Right cardiac atrium (tissue), 5 donors: ENCODE results near the gene ADK. TPM values are rescaled to one million over a fixed set of nuclear protein-coding genes. Genes with fewer than 3 reads are reported as not detected.

ENCODE experiments used
- ATAC-seq, 2 donors: fragments of 200-7000 bp; cut with Tn5 transposase; one replicate each; pipeline versions ENCODE4 v1.8.0 to v1.9.1; 2020; ENCODE audit warnings: moderate library complexity in 2 of 2, mild to moderate bottlenecking in 1 of 2
- DNase-seq, 3 donors: peaks; one replicate each; pipeline ENCODE4 v3.0.0-alpha.2; 2020
- H3K27ac ChIP-seq: one replicate; pipeline ENCODE4 v1.5.1; 2013; ENCODE audit warnings: mild to moderate bottlenecking, low read length, control low read depth, moderate library complexity
- H3K27me3 ChIP-seq: one replicate; pipeline ENCODE4 v1.6.1; 2013; ENCODE audit not compliant: control insufficient read depth, insufficient read depth
- H3K4me1 ChIP-seq: one replicate; pipeline ENCODE4 v1.6.1; 2013; ENCODE audit warnings: low read length; ENCODE audit not compliant: control insufficient read depth, insufficient read depth
- H3K4me3 ChIP-seq: one replicate; pipeline ENCODE4 v1.5.1; 2013; ENCODE audit warnings: low read length, control low read depth
- H3K9me3 ChIP-seq: one replicate; pipeline ENCODE4 v1.6.1; 2013; ENCODE audit warnings: low read length; ENCODE audit not compliant: control insufficient read depth
- WGBS: extraction: QIAGEN DNeasy Blood & Tissue Kit; methylation state at CpG from one replicate; pipeline ENCODE4 v1.1.7; 2013; 5-methylcytosine and 5-hydroxymethylcytosine counted together
- intact Hi-C, 4 donors: fragments of 100-400 bp; cut with DNase I; formaldehyde crosslinking; loops; one replicate each; pipeline versions ENCODE4 v1.11.0 to v1.14.0; 2022 to 2023
- polyA plus RNA-seq: library from polyadenylated mRNA; stranded (reverse); fragments of 200-250 nt; gene quantifications from one replicate; pipeline ENCODE4 v1.2.3, GENCODE V29; 2013
- total RNA-seq, 4 donors: library from RNA; stranded (reverse); fragmentation: NEBNext Ultra II Directional; extraction: Animal tissue kit (Norgen Biotek cat#: 25700); gene quantifications; one replicate each; pipeline ENCODE4 v1.2.1, GENCODE V29; 2021
- donor health status: healthy with polysubstance abuse.
- donor health status: DM: no; HTN: yes; CAD: no.
- donor health status: DM: no; HTN: no; CAD: no.
- donor health status: DM: no; HTN: yes; CAD: no; lungs with severe emphysema.
- donor health status: DM: yes; HTN: yes; CAD: no.

The ADK gene
- total and polyA plus RNA-seq, 5 donors = 34.5 to 42.2 (median 41.0) TPM

GRCh38 chr10:74391786-74392185, 240.8 kb downstream of the ADK start:
- 62% methylated on average over 1 of the region's 1 CpG for WGBS
- H3K27me3 ChIP-seq = no peaks in the 10 kb centered on the region
- no peak overlapping the region for H3K27ac ChIP-seq
- no peak for DNase-seq
- no peak overlapping the region for H3K4me3 ChIP-seq
- intact Hi-C loops = no loop called here
- ATAC-seq = no peak
- no peaks in the 10 kb centered on the region for H3K4me1 ChIP-seq
- H3K9me3 ChIP-seq = no peaks in the 10 kb centered on the region

DNA sequence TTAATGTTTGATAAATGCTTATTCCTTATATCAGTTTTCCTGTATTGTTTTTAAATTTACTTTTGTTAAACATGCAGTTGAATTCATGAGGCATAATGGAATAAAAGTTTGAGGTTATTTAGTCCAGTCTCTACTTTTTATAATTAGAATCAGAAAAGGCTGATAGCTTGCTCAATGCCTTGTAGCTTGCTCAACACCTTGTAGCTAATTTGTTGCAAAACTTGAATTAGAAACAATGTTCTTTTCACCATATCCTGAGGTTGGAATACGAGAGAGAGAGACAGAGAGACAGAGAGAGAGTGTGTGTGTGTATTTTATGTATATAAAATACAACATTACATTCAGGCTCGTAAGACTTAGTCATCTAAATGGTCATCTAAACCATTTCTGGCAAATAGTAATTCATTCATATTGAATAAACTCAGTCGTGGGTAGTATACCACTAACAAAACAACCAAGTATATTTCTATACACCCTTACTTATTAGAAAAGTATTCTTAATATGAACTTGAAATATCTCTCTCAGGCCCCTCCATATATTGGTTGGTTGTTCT, 243.5 kb downstream of the ADK start:
- Histone ChIP-seq H3K4me3 (no peak overlapping the region), H3K27ac (no peak overlapping the region), H3K4me1 (no peaks in the 10 kb centered on the region), H3K27me3 (no peaks in the 10 kb centered on the region), H3K9me3 (no peaks in the 10 kb centered on the region)
- 91% methylated on average over 3 of the region's 3 CpGs for WGBS
- DNase-seq (no peak), ATAC-seq (no peak)
- intact Hi-C loops = no loop called here

DNA sequence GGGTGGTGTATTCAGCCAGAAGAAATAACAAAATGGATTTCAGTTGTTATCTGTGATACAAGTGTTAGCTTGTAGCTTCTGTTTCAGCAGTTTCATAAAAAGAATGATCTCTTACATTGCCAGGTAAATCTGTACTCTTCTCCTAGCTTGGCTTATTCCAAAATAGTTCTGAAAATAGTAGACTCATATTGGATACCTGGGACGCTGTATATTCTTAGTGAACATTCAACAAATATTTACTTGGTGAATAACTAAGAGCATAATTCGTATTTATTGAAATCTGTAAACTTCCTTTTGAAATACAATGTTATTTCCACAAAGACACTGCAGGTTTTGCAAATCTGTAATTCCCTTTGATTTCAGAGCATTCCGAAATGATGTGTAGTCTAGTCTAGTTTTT, 249.2 kb downstream of the ADK start:
- intact Hi-C loops = no loop called here
- Histone ChIP-seq H3K9me3 (no peaks in the 10 kb centered on the region), H3K4me3 (no peak overlapping the region), H3K27ac (no peak overlapping the region), H3K4me1 (no peaks in the 10 kb centered on the region), H3K27me3 (no peaks in the 10 kb centered on the region)
- no peak for DNase-seq
- WGBS = 96% methylated on average over 3 of the region's 3 CpGs
- ATAC-seq = no peak

DNA sequence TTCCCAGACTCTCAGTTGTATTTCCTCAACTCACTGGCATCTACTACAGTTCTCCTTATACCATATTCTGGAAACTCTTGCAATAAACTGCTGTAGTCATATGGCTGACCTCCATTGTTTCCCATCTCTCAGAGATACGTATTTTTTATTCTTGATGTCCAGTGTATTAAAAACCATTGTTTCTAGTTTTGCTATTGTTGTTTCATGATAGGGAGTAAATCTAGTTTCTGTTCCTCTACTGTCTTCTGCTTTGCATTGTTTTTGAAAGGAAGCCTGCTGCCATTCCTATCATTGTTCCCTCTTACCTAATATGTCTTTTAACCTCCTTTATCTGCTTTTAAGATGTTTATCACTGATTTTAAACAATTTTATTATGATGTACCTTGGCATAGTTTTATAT, 255.0 kb downstream of the ADK start:
- Histone ChIP-seq H3K27ac (no peak overlapping the region), H3K9me3 (no peaks in the 10 kb centered on the region), H3K4me3 (no peak overlapping the region), H3K4me1 (no peaks in the 10 kb centered on the region), H3K27me3 (no peaks in the 10 kb centered on the region)
- DNase-seq (no peak), ATAC-seq (no peak)
- intact Hi-C loops = no loop called here
- WGBS = 67% methylated on average over 1 of the region's 1 CpG

DNA sequence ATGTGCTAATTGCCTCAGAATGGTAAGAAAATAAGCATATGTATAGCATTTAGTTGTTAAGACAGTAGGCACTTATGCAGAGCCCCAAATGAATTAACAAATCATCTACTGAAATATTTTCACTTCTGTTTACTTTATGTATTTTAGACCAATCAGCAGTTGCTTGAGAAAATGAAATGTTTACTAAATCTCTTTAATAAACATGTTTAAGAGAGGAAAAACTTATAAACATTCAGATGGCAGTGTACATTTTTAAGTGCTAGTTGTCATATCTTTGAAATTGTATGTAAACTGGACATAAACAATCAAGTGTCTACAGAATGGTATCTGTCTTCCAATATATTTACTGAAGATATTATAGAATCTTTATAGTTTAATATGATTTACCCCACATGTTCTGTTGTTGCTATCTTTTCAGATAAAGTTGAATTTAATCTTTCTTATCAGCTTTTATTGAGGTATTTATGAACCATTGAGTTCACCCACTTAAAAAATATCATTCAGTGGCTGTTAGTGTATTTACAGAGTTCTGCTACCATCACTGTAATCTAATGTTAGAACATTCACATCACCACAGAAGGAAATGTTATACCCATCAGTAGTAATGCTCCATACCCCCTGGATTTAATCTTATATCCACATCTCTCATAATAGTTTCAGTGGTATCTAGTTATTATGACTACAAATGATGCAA, 264.3 kb downstream of the ADK start:
- H3K27ac ChIP-seq = no peak overlapping the region
- H3K4me3 ChIP-seq = no peak overlapping the region
- H3K9me3 ChIP-seq = no peaks in the 10 kb centered on the region
- intact Hi-C loops = no loop called here
- H3K27me3 ChIP-seq = no peaks in the 10 kb centered on the region
- DNase-seq (no peak), ATAC-seq (no peak)
- H3K4me1 ChIP-seq = no peaks in the 10 kb centered on the region

- Histone ChIP-seq H3K9me3 (no peaks in the 10 kb centered on the region), H3K4me1 (no peaks in the 10 kb centered on the region), H3K27ac (no peak overlapping the region), H3K27me3 (no peaks in the 10 kb centered on the region), H3K4me3 (no peak overlapping the region)
- 75% methylated on average over 1 of the region's 1 CpG for WGBS
- ATAC-seq (no peak), DNase-seq (no peak)
- intact Hi-C loops = no loop called here
These were observed 266.4 kb downstream of the ADK start for GRCh38 chr10:74417397-74417796.

DNA sequence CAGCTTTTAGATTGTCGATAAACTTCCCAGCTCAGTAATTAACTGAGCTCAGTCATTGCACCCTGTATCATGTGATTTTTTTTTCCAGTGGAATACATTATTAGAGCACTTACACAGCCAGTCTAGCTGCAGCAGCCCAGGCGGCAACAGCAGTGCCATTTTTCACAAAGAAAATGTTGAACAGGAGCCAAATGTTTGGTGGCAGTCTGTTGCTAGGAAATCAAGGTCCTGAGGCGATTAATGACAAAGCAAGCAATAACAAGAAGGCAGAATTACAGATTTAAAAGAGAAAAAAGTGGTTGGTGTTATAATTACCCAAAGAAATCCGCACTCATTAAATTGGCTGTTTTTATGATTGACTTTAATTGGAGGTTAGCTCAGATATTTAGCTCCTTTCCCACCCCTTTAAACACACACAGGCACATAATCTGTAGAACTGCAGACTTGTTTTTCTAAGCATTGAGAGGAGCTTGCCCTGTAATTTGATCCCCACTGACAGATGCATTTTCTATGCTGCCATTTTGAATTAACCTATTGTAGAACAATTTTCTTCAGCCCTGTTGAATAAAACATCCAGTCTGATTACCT, 267.4 kb downstream of the ADK start:
- 57% methylated on average over 4 of the region's 4 CpGs for WGBS
- no peak for ATAC-seq
- H3K9me3 ChIP-seq = no peaks in the 10 kb centered on the region
- H3K4me3 ChIP-seq = peak overlapping the region; percentile 15
- H3K4me1 ChIP-seq = no peaks in the 10 kb centered on the region
- intact Hi-C loops = no loop called here
- H3K27me3 ChIP-seq = no peaks in the 10 kb centered on the region
- no peak overlapping the region for H3K27ac ChIP-seq
- DNase-seq = no peak

GRCh38 chr10:74419491-74419951, 268.5 kb downstream of the ADK start:
- no peak overlapping the region for H3K4me3 ChIP-seq
- ATAC-seq = no peak
- DNase-seq = no peak
- H3K9me3 ChIP-seq = no peaks in the 10 kb centered on the region
- WGBS = 55% methylated on average over 1 of the region's 1 CpG
- H3K27ac ChIP-seq = no peak overlapping the region
- intact Hi-C loops = no loop called here
- H3K4me1 ChIP-seq = no peaks in the 10 kb centered on the region
- no peaks in the 10 kb centered on the region for H3K27me3 ChIP-seq

GRCh38 chr10:74419958-74420375, 268.9 kb downstream of the ADK start:
- Histone ChIP-seq H3K4me3 (no peak overlapping the region), H3K9me3 (no peaks in the 10 kb centered on the region), H3K27ac (no peak overlapping the region), H3K27me3 (no peaks in the 10 kb centered on the region), H3K4me1 (no peaks in the 10 kb centered on the region)
- ATAC-seq (no peak), DNase-seq (no peak)
- 76% methylated on average over 2 of the region's 2 CpGs for WGBS
- intact Hi-C loops = no loop called here

- H3K9me3 ChIP-seq = no peaks in the 10 kb centered on the region
- H3K27ac ChIP-seq = no peak overlapping the region
- H3K27me3 ChIP-seq = no peaks in the 10 kb centered on the region
- intact Hi-C loops = no loop called here
- ATAC-seq = no peak
- no peak for DNase-seq
- WGBS = 99% methylated on average over 1 of the region's 1 CpG
- no peak overlapping the region for H3K4me3 ChIP-seq
- H3K4me1 ChIP-seq = no peaks in the 10 kb centered on the region
These were observed 273.5 kb downstream of the ADK start for GRCh38 chr10:74424565-74424964.

DNA sequence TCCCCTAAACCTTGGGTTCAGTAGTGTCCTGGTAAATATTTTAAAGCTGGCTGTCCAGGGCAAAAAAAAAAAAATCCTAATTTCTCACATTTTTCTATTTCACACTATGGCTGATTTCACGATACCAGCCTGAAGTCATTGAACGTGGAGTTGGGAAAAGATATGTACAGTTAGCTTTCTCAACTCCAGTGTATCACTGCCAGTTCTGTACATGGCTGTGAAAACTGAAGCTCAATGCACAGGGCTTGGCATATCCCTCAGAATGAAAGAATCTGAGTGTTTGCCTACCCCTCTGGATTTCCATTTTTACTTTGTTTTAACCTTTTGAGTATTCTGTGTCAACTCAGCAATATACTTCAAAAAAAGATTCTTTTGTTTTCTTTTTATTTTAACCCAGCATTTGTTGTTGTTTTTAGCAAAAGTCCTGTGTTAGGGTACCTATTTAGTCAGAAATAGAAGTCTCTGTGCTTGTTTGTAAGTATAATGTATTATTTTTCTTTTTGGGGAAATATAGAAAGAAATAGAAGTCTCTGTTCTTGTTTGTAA, 274.5 kb downstream of the ADK start:
- Histone ChIP-seq H3K4me3 (no peak overlapping the region), H3K4me1 (no peaks in the 10 kb centered on the region), H3K9me3 (no peaks in the 10 kb centered on the region), H3K27me3 (no peaks in the 10 kb centered on the region), H3K27ac (no peak overlapping the region)
- intact Hi-C loops = no loop called here
- DNase-seq = no peak
- no peak for ATAC-seq
- WGBS = 90% methylated on average over 2 of the region's 2 CpGs
